OCI-LY1 (cell line): Measurements from ENCODE around the gene BOLA2B.
"Not testable (repeated sequence)": the region's sequence is repeated elsewhere in the genome, so short reads cannot be mapped to it uniquely, and the experiment has no call there.

ENCODE experiments used
- H2AFZ ChIP-seq: fragments of 200-600 bp; sonication (generic), shearing (Covaris generic); 2 replicates; pipeline ENCODE4 v1.6.0; 2014; ENCODE audit warnings: antibody characterized with exemption, mild to moderate bottlenecking, low read length
- H3F3A ChIP-seq: fragments of 200-600 bp; sonication (generic), shearing (Covaris generic); 2 replicates; pipeline ENCODE4 v1.6.0; 2014; ENCODE audit warnings: mild to moderate bottlenecking, antibody characterized with exemption, low read length, moderate library complexity; ENCODE audit not compliant: insufficient read depth
- H3K27ac ChIP-seq: fragments of 200-600 bp; sonication (generic); 2 replicates; pipeline ENCODE4 v1.5.1; 2014; ENCODE audit warnings: low read length, mixed run types, mild to moderate bottlenecking, low read depth; ENCODE audit not compliant: poor library complexity, severe bottlenecking
- H3K27me3 ChIP-seq: fragments of 200-600 bp; sonication (generic); 2 replicates; pipeline ENCODE4 v1.6.0; 2014; ENCODE audit warnings: antibody characterized with exemption, mild to moderate bottlenecking, low read length, moderate library complexity; ENCODE audit not compliant: insufficient read depth
- H3K36me3 ChIP-seq: fragments of 200-600 bp; sonication (generic); 2 replicates; pipeline ENCODE4 v1.6.1; 2014; ENCODE audit warnings: mild to moderate bottlenecking, antibody characterized with exemption, low read length, moderate library complexity, mixed read lengths; ENCODE audit not compliant: insufficient read depth
- H3K4me1 ChIP-seq: fragments of 200-600 bp; sonication (generic); 2 replicates; pipeline ENCODE4 v1.5.1; 2014; ENCODE audit warnings: mild to moderate bottlenecking, low read length, moderate library complexity; ENCODE audit not compliant: insufficient read depth, severe bottlenecking
- H3K4me2 ChIP-seq: fragments of 200-600 bp; sonication (generic), shearing (Covaris generic); 2 replicates; pipeline ENCODE4 v1.6.1; 2014; ENCODE audit warnings: low read length
- H3K4me3 ChIP-seq: fragments of 200-600 bp; sonication (generic); 2 replicates; pipeline ENCODE4 v1.5.1; 2014; ENCODE audit warnings: low read length, low read depth, mild to moderate bottlenecking, mixed read lengths; ENCODE audit not compliant: poor library complexity, severe bottlenecking
- H3K79me2 ChIP-seq: fragments of 200-600 bp; shearing (Covaris generic); 2 replicates; pipeline ENCODE4 v1.6.1; 2016; ENCODE audit warnings: mixed run types, low read length, mixed read lengths; ENCODE audit not compliant: insufficient read depth
- H3K9ac ChIP-seq: fragments of 200-600 bp; sonication (generic), shearing (Covaris generic); 2 replicates; pipeline ENCODE4 v1.6.1; 2014; ENCODE audit warnings: mild to moderate bottlenecking, low read length, mixed read lengths
- H3K9me2 ChIP-seq: fragments of 200-600 bp; sonication (generic), shearing (Covaris generic); 2 replicates; pipeline ENCODE4 v1.6.1; 2014; ENCODE audit warnings: low read depth, mild to moderate bottlenecking, low read length, mixed read lengths
- H3K9me3 ChIP-seq: fragments of 200-600 bp; shearing (Covaris generic); 2 replicates; pipeline ENCODE4 v1.6.1; 2014; ENCODE audit warnings: low read length, mixed read lengths
- H4K20me1 ChIP-seq: fragments of 200-600 bp; sonication (generic), shearing (Covaris generic); 2 replicates; pipeline ENCODE4 v1.6.0; 2016; ENCODE audit warnings: mild to moderate bottlenecking, low read length; ENCODE audit not compliant: insufficient read depth

BOLA2B gene

GRCh38 chr16:30193615-30194014, at the start of gene BOLA2B, which contains the start of gene SLX1A:
BOLA2B (minus strand) TSS chr16:30193666; CDS start chr16:30193595, 71 bp downstream.
SLX1A (plus strand) TSS chr16:30193875; CDS start chr16:30194085, 210 bp downstream.
- H3K4me3 ChIP-seq, result peak within 1 kb of the TSS; percentile 54
- H3K9ac ChIP-seq, result not testable (repeated sequence)

GRCh38 chr16:30217082-30217481, 23.6 kb upstream of the BOLA2B start:
- not testable (repeated sequence) for H3K27ac ChIP-seq, H3K79me2 ChIP-seq

More at GRCh38 chr16:30193615-30194014, at the start of gene BOLA2B, which contains the start of gene SLX1A:
- H3F3A ChIP-seq, H3K27ac ChIP-seq, H3K27me3 ChIP-seq, H4K20me1 ChIP-seq, H3K9me3 ChIP-seq, H3K9me2 ChIP-seq, H2AFZ ChIP-seq, H3K4me1 ChIP-seq, H3K79me2 ChIP-seq, H3K36me3 ChIP-seq: not testable (repeated sequence)
- H3K4me2 ChIP-seq, result peak within 1 kb of the TSS; percentile 46; the same call in 1 of the 2 replicates

DNA sequence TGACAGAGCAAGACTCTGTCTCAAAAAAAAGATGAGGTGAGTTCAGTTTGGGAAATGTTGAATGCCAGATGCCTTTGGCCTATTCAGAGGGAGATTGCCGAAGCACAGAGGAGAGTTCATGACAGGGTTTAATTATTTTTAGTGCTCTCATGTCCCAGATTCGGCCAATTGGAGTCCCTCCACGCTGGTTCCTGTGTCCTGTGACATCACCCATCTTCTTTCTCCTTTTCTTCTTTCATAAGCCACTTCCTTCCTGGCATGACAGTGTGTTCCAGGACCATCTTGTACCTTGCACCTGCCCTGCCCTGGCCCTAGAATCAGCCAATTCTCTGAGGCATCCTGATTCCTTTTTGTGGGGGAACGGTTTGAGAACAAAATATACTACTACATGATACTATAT, 17.9 kb upstream of the BOLA2B start:
- H3K9me3 ChIP-seq, H3K27ac ChIP-seq, H3F3A ChIP-seq, H3K9me2 ChIP-seq, H3K4me3 ChIP-seq, H3K9ac ChIP-seq, H3K36me3 ChIP-seq, H3K4me2 ChIP-seq, H4K20me1 ChIP-seq, H3K4me1 ChIP-seq, H3K27me3 ChIP-seq, H3K79me2 ChIP-seq, H2AFZ ChIP-seq: not testable (repeated sequence)

More at GRCh38 chr16:30217082-30217481, 23.6 kb upstream of the BOLA2B start:
- H3K4me2 ChIP-seq, H3K4me1 ChIP-seq, H4K20me1 ChIP-seq, H3F3A ChIP-seq, H2AFZ ChIP-seq, H3K4me3 ChIP-seq, H3K9me2 ChIP-seq, H3K9ac ChIP-seq, H3K36me3 ChIP-seq, H3K27me3 ChIP-seq, H3K9me3 ChIP-seq: not testable (repeated sequence)

GRCh38 chr16:30209032-30209431, 15.6 kb upstream of the BOLA2B start:
- not testable (repeated sequence) for H3K79me2 ChIP-seq, H3K27ac ChIP-seq, H3K9me3 ChIP-seq, H4K20me1 ChIP-seq, H2AFZ ChIP-seq, H3K4me2 ChIP-seq, H3K9me2 ChIP-seq, H3K4me3 ChIP-seq, H3K4me1 ChIP-seq, H3F3A ChIP-seq, H3K9ac ChIP-seq, H3K27me3 ChIP-seq, H3K36me3 ChIP-seq

DNA sequence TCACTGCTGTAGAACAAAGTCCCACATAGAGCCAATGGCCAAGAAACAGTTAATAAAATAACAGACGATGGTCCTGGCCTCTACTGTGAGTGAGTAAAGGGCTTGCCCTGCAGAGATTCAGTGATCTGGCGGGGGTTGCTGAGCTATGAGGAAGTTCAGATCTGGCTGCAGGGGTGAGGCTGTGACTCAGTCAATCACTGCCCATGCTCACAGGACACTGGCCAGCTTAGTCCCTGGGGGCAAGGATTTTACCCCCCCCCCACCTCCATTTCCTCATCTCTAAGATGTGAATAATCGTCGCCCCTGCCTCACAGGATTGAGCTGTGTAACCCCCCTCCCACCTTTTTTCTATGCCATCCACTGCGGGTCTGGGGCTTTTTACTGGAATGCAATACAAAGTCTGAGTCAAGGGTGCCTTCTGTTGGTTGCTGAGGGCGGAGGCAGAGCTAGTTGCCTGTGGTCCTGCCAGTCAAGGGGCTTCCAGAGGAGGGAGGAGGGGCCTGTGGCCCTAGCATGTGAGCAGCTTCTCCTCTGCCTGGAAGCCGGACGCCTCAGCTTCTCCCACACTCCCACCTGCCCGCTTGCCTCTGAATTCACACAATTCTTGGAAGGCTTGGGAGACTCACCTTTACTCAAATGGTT, 13.7 kb upstream of the BOLA2B start:
- H3K4me3 ChIP-seq, H3K27me3 ChIP-seq, H3K9me3 ChIP-seq, H3K4me2 ChIP-seq, H3K79me2 ChIP-seq, H3K9ac ChIP-seq, H3K4me1 ChIP-seq, H3K9me2 ChIP-seq, H2AFZ ChIP-seq, H3K36me3 ChIP-seq, H3F3A ChIP-seq, H4K20me1 ChIP-seq, H3K27ac ChIP-seq: not testable (repeated sequence)

DNA sequence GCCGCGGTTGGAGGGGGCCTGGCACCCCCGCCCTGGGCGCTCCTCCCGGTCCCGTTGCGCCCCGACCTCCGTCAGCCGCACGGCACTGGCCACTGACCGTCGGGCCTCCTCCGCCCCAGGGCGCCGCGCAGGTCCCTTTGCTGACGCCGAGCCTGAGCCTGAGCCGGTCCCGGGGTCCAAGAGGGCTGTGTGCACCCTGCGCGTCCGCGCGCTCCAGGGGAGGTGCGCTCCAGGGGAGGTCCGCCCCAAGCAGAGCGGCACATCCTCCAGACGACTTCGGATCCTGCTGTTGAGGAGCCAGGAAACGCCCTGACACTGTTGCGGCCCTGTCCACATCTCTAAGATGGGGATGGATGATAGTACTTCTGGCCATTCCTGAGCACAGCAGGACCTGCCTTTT, 12.8 kb upstream of the BOLA2B start:
- not testable (repeated sequence) for H3F3A ChIP-seq, H3K79me2 ChIP-seq, H3K9me3 ChIP-seq, H3K36me3 ChIP-seq, H3K4me1 ChIP-seq, H3K27ac ChIP-seq, H3K9me2 ChIP-seq, H3K9ac ChIP-seq, H3K27me3 ChIP-seq, H4K20me1 ChIP-seq, H2AFZ ChIP-seq
- H3K4me3 ChIP-seq, result peak overlapping the region; percentile 53
- H3K4me2 ChIP-seq, result peak overlapping the region; percentile 63

DNA sequence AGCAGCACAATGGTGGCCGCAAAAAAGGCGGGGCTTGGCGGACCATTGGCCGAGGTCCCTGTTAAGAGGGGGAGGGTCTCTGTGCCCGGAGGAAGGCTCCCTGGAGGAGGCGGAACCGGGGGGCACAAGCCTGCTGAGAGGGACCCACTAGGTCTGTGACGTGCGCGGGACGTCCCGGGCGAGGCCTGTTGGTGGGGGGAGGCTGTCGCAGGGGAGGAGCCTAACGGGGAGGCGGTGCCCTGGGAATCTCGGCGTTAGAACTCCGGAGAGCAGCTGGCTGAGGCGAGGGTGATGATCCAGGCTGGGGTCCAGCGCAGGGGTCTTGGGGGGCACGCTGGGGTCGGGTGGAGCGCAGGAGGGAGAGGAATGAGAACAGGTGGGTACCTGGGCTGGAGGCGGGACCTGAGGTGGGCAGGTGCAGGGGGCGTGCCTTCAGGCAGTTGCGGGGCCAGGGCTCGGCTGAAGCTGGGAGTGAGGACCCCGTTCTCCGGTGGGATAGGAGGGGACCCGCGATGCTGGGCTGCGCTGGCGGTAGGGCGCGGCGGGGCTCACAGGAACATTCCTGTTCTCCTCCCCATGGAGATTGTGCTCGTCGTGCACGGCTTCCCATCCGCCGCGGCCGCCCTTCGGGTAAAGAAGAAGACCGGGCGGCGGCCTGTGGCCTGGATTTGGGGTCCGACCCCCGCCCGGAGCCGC, 12.2 kb upstream of the BOLA2B start:
- not testable (repeated sequence) for H3K9me2 ChIP-seq, H3K27ac ChIP-seq, H3K27me3 ChIP-seq, H3K79me2 ChIP-seq, H3F3A ChIP-seq, H3K4me1 ChIP-seq, H2AFZ ChIP-seq, H4K20me1 ChIP-seq, H3K9me3 ChIP-seq, H3K36me3 ChIP-seq, H3K9ac ChIP-seq
- H3K4me2 ChIP-seq, result peak overlapping the region; percentile 63
- H3K4me3 ChIP-seq, result peak overlapping the region; percentile 53
